NT2/D1 (cell line): ENCODE measurements around the gene NOLC1.

Experiments used
- DNase-seq: peaks from one replicate; pipeline ENCODE4 v3.0.0-alpha.2; 2011; ENCODE audit warnings: low read depth, low spot score
- H3K27me3 ChIP-seq: 2 replicates; pipeline ENCODE4 v1.6.0; 2011; ENCODE audit warnings: mild to moderate bottlenecking; ENCODE audit not compliant: insufficient read length, insufficient read depth
- H3K36me3 ChIP-seq: 2 replicates; pipeline ENCODE4 v1.6.1; 2011; ENCODE audit warnings: mild to moderate bottlenecking, low read length, mixed read lengths; ENCODE audit not compliant: insufficient read depth, insufficient read length
- H3K4me1 ChIP-seq: 2 replicates; pipeline ENCODE4 v1.5.1; 2011; ENCODE audit not compliant: insufficient read depth, insufficient read length
- H3K4me3 ChIP-seq: 2 replicates; pipeline ENCODE4 v1.5.1; 2011; ENCODE audit warnings: low read depth; ENCODE audit not compliant: insufficient read length
- H3K9ac ChIP-seq: 2 replicates; pipeline ENCODE4 v1.6.0; 2011; ENCODE audit warnings: low read depth; ENCODE audit not compliant: insufficient read length
- H3K9me3 ChIP-seq: 2 replicates; pipeline ENCODE4 v1.5.1; 2011; ENCODE audit warnings: mild to moderate bottlenecking, low read length; ENCODE audit not compliant: insufficient read depth
- SUZ12 ChIP-seq: IDR thresholded peaks from 2 replicates; pipeline ENCODE4 v1.6.1; 2011; ENCODE audit not compliant: insufficient read length, insufficient read depth; ENCODE audit errors: extremely low read depth
- YY1 ChIP-seq: IDR thresholded peaks from 2 replicates; pipeline ENCODE4 v1.6.1; 2011; ENCODE audit not compliant: insufficient read length, insufficient read depth
- ZNF274 ChIP-seq: IDR thresholded peaks from 2 replicates; pipeline ENCODE4 v1.6.1; 2011; ENCODE audit warnings: mild to moderate bottlenecking, low read depth, low read length

The NOLC1 gene

DNA sequence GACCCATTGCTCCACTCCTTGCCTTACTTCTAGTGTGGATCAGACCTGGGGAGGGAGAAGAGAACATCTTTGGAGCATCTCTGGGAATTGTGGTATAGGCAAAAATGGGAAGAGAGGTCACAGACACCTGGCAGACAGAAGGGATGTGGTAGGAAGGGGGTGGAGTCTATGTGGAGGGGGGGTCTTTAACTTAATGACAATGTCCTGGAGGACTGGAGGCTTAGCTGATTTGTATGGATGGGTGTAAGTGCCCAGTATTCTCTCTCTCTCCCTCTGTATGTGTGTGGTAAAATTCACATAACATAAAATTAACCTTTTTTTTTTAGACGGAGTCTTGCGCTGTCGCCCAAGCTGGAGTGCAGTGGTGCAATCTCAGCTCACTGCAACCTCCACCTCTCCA is 29.0 kb upstream of the NOLC1 start:
- H3K36me3 ChIP-seq, result peaks cover 4% of the 10 kb centered on the region
- no peaks in the 10 kb centered on the region for H3K9me3 ChIP-seq
- TF ChIP-seq ZNF274, result no peak
- TF ChIP-seq SUZ12, result no peak
- no peak for TF ChIP-seq YY1
- no peak for DNase-seq
- no peak overlapping the region for H3K4me3 ChIP-seq
- H3K9ac ChIP-seq, result no peak overlapping the region
- H3K4me1 ChIP-seq, result peaks cover 4% of the 10 kb centered on the region
- H3K27me3 ChIP-seq, result no peaks in the 10 kb centered on the region

DNA sequence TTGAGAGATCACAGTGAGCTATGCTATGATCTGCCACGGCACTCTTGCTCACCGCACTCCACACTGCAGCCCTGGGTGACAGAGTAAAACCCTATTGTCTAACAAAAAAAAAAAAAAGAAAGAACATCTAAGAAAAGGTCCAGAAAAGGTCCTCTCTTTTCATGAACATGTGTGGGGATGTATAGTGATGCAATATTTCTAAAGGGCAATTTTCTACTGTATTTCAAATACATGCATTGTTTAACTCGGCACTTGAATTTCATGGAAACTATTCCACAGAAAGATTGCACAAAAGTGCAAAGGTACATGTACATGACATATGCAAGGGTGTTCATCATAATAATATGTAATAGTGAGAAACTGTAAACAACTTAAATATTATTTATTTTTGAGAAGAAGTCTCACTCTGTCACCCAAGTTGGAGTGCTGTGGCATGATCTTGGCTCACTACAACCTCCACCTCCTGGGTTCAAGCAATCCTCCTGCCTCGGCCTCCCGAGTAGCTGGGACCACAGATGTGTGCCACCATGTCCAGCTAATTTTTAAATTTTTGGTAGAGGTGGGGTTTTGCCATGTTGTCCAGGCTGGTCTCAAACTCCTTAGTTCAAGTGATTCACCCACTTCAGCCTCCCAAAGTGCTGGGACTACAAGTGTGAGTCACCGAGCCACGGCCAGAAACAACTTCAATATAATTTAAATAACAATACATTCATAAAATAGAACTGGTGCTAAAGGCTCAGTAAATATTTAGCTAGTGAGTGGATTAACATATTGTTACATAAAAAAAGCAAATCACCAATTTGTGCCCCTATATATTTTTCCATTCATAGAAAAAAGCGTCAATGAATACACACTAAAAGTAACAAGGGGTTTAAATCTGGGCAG is 20.7 kb upstream of the NOLC1 start:
- TF ChIP-seq YY1 (no peak), SUZ12 (no peak), ZNF274 (no peak)
- peaks cover 28% of the 10 kb centered on the region for H3K36me3 ChIP-seq
- no peaks in the 10 kb centered on the region for H3K27me3 ChIP-seq
- no peak overlapping the region for H3K9ac ChIP-seq
- no peak overlapping the region for H3K4me3 ChIP-seq
- H3K4me1 ChIP-seq, result peaks cover 4% of the 10 kb centered on the region
- no peak for DNase-seq
- H3K9me3 ChIP-seq, result no peaks in the 10 kb centered on the region

DNA sequence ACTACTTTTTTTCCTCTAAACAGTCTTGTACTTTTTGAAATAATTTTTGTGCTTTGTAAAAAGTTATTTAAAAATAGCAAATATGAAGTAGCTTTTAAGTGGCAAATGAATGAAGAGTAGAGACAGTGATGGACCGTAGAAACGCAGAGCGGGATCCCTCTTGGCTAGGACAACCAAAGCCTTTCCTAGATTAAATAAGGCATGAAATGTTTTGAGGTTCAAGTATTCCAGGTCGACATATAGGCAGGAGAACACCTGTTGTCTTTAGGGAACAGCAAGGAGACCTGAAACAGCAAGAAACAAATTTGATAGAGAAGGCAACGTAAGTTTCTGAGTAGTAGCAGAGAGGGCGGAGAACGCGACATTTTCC is 20.0 kb upstream of the NOLC1 start:
- H3K9me3 ChIP-seq, result no peaks in the 10 kb centered on the region
- TF ChIP-seq ZNF274 (no peak), YY1 (no peak), SUZ12 (no peak)
- no peak overlapping the region for H3K9ac ChIP-seq
- peaks cover 32% of the 10 kb centered on the region for H3K36me3 ChIP-seq
- no peaks in the 10 kb centered on the region for H3K27me3 ChIP-seq
- DNase-seq, result no peak
- no peak overlapping the region for H3K4me3 ChIP-seq
- H3K4me1 ChIP-seq, result peaks cover 4% of the 10 kb centered on the region

DNA sequence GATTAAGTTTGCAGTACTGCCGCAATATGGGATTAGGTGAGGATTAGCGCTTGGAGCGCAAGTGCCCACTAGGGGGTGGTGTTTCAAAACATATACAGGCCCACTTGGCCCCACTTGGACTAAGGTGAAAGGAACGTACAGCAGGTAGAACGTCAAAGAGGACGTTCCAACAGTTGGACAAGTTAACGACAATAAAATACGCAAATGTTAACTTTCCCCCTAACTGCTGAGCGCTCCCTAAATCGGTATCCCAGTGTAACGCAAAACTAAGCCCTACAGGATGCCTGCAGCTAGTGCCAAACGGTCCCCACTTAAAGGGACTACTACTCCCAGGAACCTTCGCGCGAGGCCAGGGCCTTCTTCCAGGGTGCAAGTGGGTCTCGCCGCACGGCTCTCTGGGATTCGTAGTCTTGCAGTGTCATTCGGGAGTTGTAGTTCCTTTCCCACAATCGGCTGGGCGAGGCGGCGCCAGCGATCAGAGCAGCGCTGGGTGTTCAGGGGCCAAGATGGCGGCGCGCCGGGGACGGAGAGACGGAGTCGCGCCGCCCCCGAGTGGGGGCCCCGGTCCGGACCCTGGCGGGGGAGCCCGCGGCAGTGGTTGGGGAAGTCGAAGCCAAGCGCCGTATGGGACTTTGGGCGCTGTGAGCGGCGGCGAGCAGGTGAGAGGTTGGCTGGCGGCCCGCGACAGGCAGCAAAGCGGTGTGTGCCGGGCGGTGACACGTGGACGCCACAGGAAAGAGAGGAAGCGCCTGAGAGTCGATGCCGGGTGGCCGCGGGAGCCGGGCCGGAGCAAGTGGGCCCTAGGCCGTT is 19.4 kb upstream of the NOLC1 start, which contains the start of gene PPRC1:
TSS of gene PPRC1 (plus strand) at position 478 of the 810 bp plus-strand sequence. CDS start at position 507, 29 bp downstream.
- peak; percentile 96 for DNase-seq
- H3K4me1 ChIP-seq, result peaks cover 4% of the 10 kb centered on the region
- no peak for TF ChIP-seq ZNF274
- TF ChIP-seq YY1, result peak; percentile 82
- no peaks in the 10 kb centered on the region for H3K9me3 ChIP-seq
- no peaks in the 10 kb centered on the region for H3K27me3 ChIP-seq
- H3K9ac ChIP-seq, result peak within 1 kb of the TSS; percentile 99
- H3K36me3 ChIP-seq, result peaks cover 38% of the 10 kb centered on the region
- peak within 1 kb of the TSS; percentile 90 for H3K4me3 ChIP-seq

DNA sequence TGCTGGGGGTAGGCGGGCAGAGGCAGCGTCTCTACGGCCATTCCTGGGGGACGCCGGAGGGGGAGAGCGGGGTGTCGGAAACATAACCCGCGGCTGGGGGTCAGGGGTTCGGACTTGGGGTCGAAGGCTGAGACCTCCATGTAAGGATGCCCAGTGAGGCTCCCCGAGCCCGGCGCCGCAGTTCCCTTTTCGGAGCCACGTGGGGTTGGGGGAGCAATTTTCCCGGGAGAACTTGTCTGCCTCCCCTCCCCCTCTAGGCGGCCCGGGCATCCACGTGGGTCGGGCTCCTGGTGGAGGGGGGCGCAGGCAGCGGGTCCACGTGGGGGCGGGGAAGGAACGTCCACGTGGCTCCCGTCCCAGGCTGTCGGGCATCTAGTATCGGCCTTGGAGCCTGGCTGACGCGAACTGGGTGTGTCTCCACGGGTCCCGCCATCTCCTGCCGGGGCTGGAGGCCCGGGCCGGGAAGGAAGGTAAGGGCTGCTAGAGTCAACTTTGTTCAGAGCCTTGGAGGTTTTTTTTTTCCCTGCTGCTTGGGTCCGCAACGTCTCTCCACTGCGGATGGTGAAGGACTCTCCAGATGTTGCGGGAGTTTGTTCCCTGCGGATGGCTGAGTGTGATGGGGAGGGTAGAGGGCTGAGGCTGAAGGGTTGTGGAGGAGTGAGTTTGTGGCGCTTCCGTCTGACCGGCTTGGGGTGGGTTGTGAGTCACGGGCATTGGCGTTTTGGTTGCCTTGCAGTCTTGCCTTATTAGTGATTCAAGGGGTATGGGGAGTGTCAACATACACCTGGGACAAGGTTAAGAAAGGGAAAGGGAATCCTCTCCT is 18.6 kb upstream of the NOLC1 start:
- Histone ChIP-seq H3K4me1 (peaks cover 4% of the 10 kb centered on the region), H3K4me3 (peak overlapping the region; percentile 90), H3K36me3 (peaks cover 46% of the 10 kb centered on the region), H3K27me3 (no peaks in the 10 kb centered on the region), H3K9ac (peak overlapping the region; percentile 99), H3K9me3 (no peaks in the 10 kb centered on the region)
- DNase-seq, result no peak
- TF ChIP-seq YY1 (no peak), ZNF274 (no peak), SUZ12 (no peak)

DNA sequence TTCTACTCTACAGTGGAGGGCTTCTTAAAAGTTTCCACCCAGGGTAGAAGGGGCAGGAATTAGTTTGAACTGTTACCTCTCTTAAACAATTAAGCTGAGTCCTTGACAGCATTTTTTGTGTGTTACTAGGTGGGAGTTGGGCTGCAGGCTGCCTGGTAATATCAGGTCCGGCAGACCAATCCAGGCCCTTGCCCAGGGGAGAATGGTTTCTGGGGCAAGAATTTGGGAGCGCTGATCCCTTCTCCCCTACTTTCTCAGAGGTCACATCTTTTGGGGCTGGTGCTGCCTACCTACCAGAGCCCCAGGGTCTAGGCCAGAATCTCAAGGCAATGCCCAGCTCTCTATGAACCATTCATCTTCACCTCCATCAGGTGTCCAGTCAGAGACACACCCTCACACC is 17.8 kb upstream of the NOLC1 start:
- H3K9me3 ChIP-seq, result no peaks in the 10 kb centered on the region
- peak overlapping the region; percentile 99 for H3K9ac ChIP-seq
- H3K4me3 ChIP-seq, result peak overlapping the region; percentile 90
- H3K36me3 ChIP-seq, result peaks cover 54% of the 10 kb centered on the region
- no peak for DNase-seq
- H3K27me3 ChIP-seq, result no peaks in the 10 kb centered on the region
- no peak for TF ChIP-seq SUZ12
- H3K4me1 ChIP-seq, result peaks cover 4% of the 10 kb centered on the region

DNA sequence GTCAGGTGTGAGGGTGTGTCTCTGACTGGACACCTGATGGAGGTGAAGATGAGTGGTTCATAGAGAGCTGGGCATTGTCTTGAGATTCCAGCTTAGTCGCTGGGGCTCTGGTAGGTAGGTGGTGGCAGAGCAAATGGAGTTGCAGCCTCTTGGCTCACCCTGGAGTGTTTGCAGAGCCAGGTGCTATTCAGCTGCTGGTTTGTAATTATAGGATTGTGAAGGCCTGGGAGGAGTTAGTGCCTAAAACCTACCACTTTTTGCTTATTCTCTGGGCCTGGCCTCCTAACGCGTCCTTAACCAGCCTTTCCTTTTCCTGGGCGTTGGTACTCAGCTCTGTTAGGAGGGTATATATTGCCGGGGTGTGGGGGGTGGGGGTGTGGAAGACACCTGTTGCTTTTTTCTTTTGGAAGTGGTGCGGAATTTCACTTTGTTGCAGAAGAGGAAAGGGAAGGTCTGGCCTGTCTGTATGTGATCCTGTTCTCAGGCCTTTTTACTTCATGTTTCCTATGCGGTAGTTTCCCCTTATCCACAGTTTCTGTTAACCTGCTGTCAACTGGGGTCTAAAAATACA is 16.1 kb upstream of the NOLC1 start:
- no peaks in the 10 kb centered on the region for H3K27me3 ChIP-seq
- TF ChIP-seq SUZ12 (no peak), YY1 (no peak), ZNF274 (no peak)
- H3K4me3 ChIP-seq, result no peak overlapping the region
- DNase-seq, result no peak
- H3K9me3 ChIP-seq, result no peaks in the 10 kb centered on the region
- peaks cover 71% of the 10 kb centered on the region for H3K36me3 ChIP-seq
- peak overlapping the region; percentile 50 for H3K9ac ChIP-seq
- peaks cover 4% of the 10 kb centered on the region for H3K4me1 ChIP-seq
